ENCODE data around the gene SEMA4D.

Gene SEMA4D

GRCh38 chr9:89419978-89420394 is 77.9 kb downstream of the SEMA4D start:
- TF ChIP-seq GATA1 (IDR thresholded peaks at IDR 0.05; ENCODE audit: low read depth, low read length): no peak
- no peak for TF ChIP-seq POLR2A (IDR thresholded peaks at IDR 0.05; ENCODE audit: low read length)
- no peak for DNase-seq

- TF ChIP-seq GATA1 (IDR thresholded peaks at IDR 0.05; ENCODE audit: low read depth, low read length): no peak
- no peak for TF ChIP-seq POLR2A (IDR thresholded peaks at IDR 0.05; ENCODE audit: low read length)
- no peak for DNase-seq
Measured at GRCh38 chr9:89418882-89419640, 78.9 kb downstream of the SEMA4D start.

GRCh38 chr9:89418474-89418845 is 79.5 kb downstream of the SEMA4D start:
- TF ChIP-seq GATA1 (IDR thresholded peaks at IDR 0.05; ENCODE audit: low read depth, low read length) (no peak), POLR2A (IDR thresholded peaks at IDR 0.05; ENCODE audit: low read length) (no peak)
- DNase-seq: no peak

GRCh38 chr9:89417832-89418473 is 80.0 kb downstream of the SEMA4D start:
- no peak for TF ChIP-seq POLR2A (IDR thresholded peaks at IDR 0.05; ENCODE audit: low read length)
- no peak for TF ChIP-seq GATA1 (IDR thresholded peaks at IDR 0.05; ENCODE audit: low read depth, low read length)
- DNase-seq: no peak

- no peak for TF ChIP-seq GATA1 (IDR thresholded peaks at IDR 0.05; ENCODE audit: low read depth, low read length)
- TF ChIP-seq POLR2A (IDR thresholded peaks at IDR 0.05; ENCODE audit: low read length): no peak
- DNase-seq: no peak
Measured at GRCh38 chr9:89414670-89415324, 83.1 kb downstream of the SEMA4D start.

- DNase-seq: no peak
- TF ChIP-seq POLR2A (IDR thresholded peaks at IDR 0.05; ENCODE audit: low read length) (no peak), GATA1 (IDR thresholded peaks at IDR 0.05; ENCODE audit: low read depth, low read length) (no peak)
Measured at GRCh38 chr9:89413963-89414638, 83.8 kb downstream of the SEMA4D start.

GRCh38 chr9:89412951-89413350 is 85.0 kb downstream of the SEMA4D start:
- TF ChIP-seq GATA1 (IDR thresholded peaks at IDR 0.05; ENCODE audit: low read depth, low read length) (no peak), POLR2A (IDR thresholded peaks at IDR 0.05; ENCODE audit: low read length) (no peak)

GRCh38 chr9:89412541-89412940 is 85.4 kb downstream of the SEMA4D start:
- no peak for TF ChIP-seq GATA1 (IDR thresholded peaks at IDR 0.05; ENCODE audit: low read depth, low read length)
- no peak for TF ChIP-seq POLR2A (IDR thresholded peaks at IDR 0.05; ENCODE audit: low read length)

More at GRCh38 chr9:89412951-89413350, 85.0 kb downstream of the SEMA4D start:
- DNase-seq: no peak

GRCh38 chr9:89411759-89412158 is 86.2 kb downstream of the SEMA4D start:
- TF ChIP-seq POLR2A (IDR thresholded peaks at IDR 0.05; ENCODE audit: low read length): no peak
- TF ChIP-seq GATA1 (IDR thresholded peaks at IDR 0.05; ENCODE audit: low read depth, low read length): no peak
- no peak for DNase-seq

More at GRCh38 chr9:89412541-89412940, 85.4 kb downstream of the SEMA4D start:
- no peak for DNase-seq

GRCh38 chr9:89410641-89411350 is 87.1 kb downstream of the SEMA4D start:
- TF ChIP-seq GATA1 (IDR thresholded peaks at IDR 0.05; ENCODE audit: low read depth, low read length) (no peak), POLR2A (IDR thresholded peaks at IDR 0.05; ENCODE audit: low read length) (no peak)
- no peak for DNase-seq

- DNase-seq: no peak
- TF ChIP-seq GATA1 (IDR thresholded peaks at IDR 0.05; ENCODE audit: low read depth, low read length) (no peak), POLR2A (IDR thresholded peaks at IDR 0.05; ENCODE audit: low read length) (no peak)
Measured at GRCh38 chr9:89410022-89410421, 87.9 kb downstream of the SEMA4D start.

- TF ChIP-seq GATA1 (IDR thresholded peaks at IDR 0.05; ENCODE audit: low read depth, low read length): no peak
- TF ChIP-seq POLR2A (IDR thresholded peaks at IDR 0.05; ENCODE audit: low read length): peak; percentile 7
Measured at GRCh38 chr9:89409466-89409865, 88.4 kb downstream of the SEMA4D start.

GRCh38 chr9:89408628-89409101 is 89.2 kb downstream of the SEMA4D start:
- DNase-seq: no peak
- TF ChIP-seq POLR2A (IDR thresholded peaks at IDR 0.05; ENCODE audit: low read length): peak; percentile 31
- TF ChIP-seq GATA1 (IDR thresholded peaks at IDR 0.05; ENCODE audit: low read depth, low read length): no peak

More at GRCh38 chr9:89409466-89409865, 88.4 kb downstream of the SEMA4D start:
- DNase-seq: no peak

All from erythroblast (primary cell).